Measurements from ENCODE around the gene KDM4B. TPM values are rescaled to one million over a fixed set of nuclear protein-coding genes. Genes with fewer than 3 reads are reported as not detected.

The KDM4B gene
- total RNA-seq, 4 donors from 2014 or later: 26.6 to 84.2 (median 39.9) TPM

- Histone ChIP-seq H3K4me1 (peaks cover 0 to 2% (median 0%) of the 10 kb centered on the region in 4 donors), H3K27me3 (no peaks in the 10 kb centered on the region), H3K36me3 (peaks cover 0 to 22% (median 2%) of the 10 kb centered on the region in 4 donors), H3K4me3 (no peak overlapping the region), H3K27ac (no peak overlapping the region), H3K9me3 (no peaks in the 10 kb centered on the region)
- in situ Hi-C loops (cut with MboI; ENCODE audit: low pct_ligation_motif_present in 1 of 4, low pct_unique_long_range_greater_than_20kb in 1 of 4, low sequenced_read_pairs in 3 of 4): no loop called here
- TF ChIP-seq CTCF (IDR thresholded peaks at IDR 0.05): no peak
- no peak for TF ChIP-seq EP300 (IDR thresholded peaks at IDR 0.05; ENCODE audit: low read depth)
- no peak for TF ChIP-seq POLR2A (IDR thresholded peaks at IDR 0.05)
- TF ChIP-seq POLR2AphosphoS5 (IDR thresholded peaks at IDR 0.05): no peak
- no peak for DNase-seq
- intact Hi-C loops (cut with DNase I; ENCODE audit: low total_unique reads): no loop called here
- WGBS, 2 donors (ENCODE audit: low coverage in 1 of 2): 93% methylated on average over 30 of the region's 30 CpGs; no CpG with 5 or more reads in 1 of the 2 donors
Measured at GRCh38 chr19:5133986-5134595, 165.2 kb downstream of the KDM4B start.

GRCh38 chr19:5134691-5135090 is 165.8 kb downstream of the KDM4B start:
- H3K36me3 ChIP-seq: peaks cover 0 to 22% (median 2%) of the 10 kb centered on the region in 4 donors
- intact Hi-C loops (cut with DNase I; ENCODE audit: low total_unique reads) (no loop called here), in situ Hi-C loops (cut with MboI; ENCODE audit: low pct_ligation_motif_present in 1 of 4, low pct_unique_long_range_greater_than_20kb in 1 of 4, low sequenced_read_pairs in 3 of 4) (no loop called here)
- H3K27ac ChIP-seq: no peak overlapping the region
- H3K4me3 ChIP-seq: no peak overlapping the region
- TF ChIP-seq EP300 (IDR thresholded peaks at IDR 0.05; ENCODE audit: low read depth) (no peak), POLR2A (IDR thresholded peaks at IDR 0.05) (no peak)
- H3K4me1 ChIP-seq: no peaks in the 10 kb centered on the region
- no peaks in the 10 kb centered on the region for H3K27me3 ChIP-seq
- no peak for DNase-seq
- 87% methylated on average over 10 of the region's 10 CpGs; no CpG with 5 or more reads in 1 of the 2 donors for WGBS, 2 donors (ENCODE audit: low coverage in 1 of 2)
- no peaks in the 10 kb centered on the region for H3K9me3 ChIP-seq

GRCh38 chr19:5136073-5136855 is 167.4 kb downstream of the KDM4B start:
- TF ChIP-seq EP300 (IDR thresholded peaks at IDR 0.05; ENCODE audit: low read depth) (no peak), POLR2AphosphoS5 (IDR thresholded peaks at IDR 0.05) (no peak), POLR2A (IDR thresholded peaks at IDR 0.05) (no peak), CTCF (IDR thresholded peaks at IDR 0.05) (no peak)
- Histone ChIP-seq H3K4me1 (no peaks in the 10 kb centered on the region), H3K9me3 (no peaks in the 10 kb centered on the region), H3K4me3 (no peak overlapping the region), H3K27ac (no peak overlapping the region), H3K27me3 (no peaks in the 10 kb centered on the region), H3K36me3 (peaks cover 0 to 22% (median 2%) of the 10 kb centered on the region in 4 donors)
- no peak for DNase-seq
- in situ Hi-C loops (cut with MboI; ENCODE audit: low pct_ligation_motif_present in 1 of 4, low pct_unique_long_range_greater_than_20kb in 1 of 4, low sequenced_read_pairs in 3 of 4) (no loop called here), intact Hi-C loops (cut with DNase I; ENCODE audit: low total_unique reads) (no loop called here)
- WGBS, 2 donors (ENCODE audit: low coverage in 1 of 2): 67% methylated on average over 12 of the region's 25 CpGs; no CpG with 5 or more reads in 1 of the 2 donors

- peaks cover 0 to 22% (median 2%) of the 10 kb centered on the region in 4 donors for H3K36me3 ChIP-seq
- TF ChIP-seq EP300 (IDR thresholded peaks at IDR 0.05; ENCODE audit: low read depth) (no peak), POLR2A (IDR thresholded peaks at IDR 0.05) (no peak), POLR2AphosphoS5 (IDR thresholded peaks at IDR 0.05) (no peak), CTCF (IDR thresholded peaks at IDR 0.05) (no peak)
- H3K9me3 ChIP-seq: no peaks in the 10 kb centered on the region
- intact Hi-C loops (cut with DNase I; ENCODE audit: low total_unique reads): no loop called here
- no peaks in the 10 kb centered on the region for H3K27me3 ChIP-seq
- H3K4me3 ChIP-seq: no peak overlapping the region
- DNase-seq: no peak
- H3K4me1 ChIP-seq: no peaks in the 10 kb centered on the region
- in situ Hi-C loops (cut with MboI; ENCODE audit: low pct_ligation_motif_present in 1 of 4, low pct_unique_long_range_greater_than_20kb in 1 of 4, low sequenced_read_pairs in 3 of 4): no loop called here
- WGBS, 2 donors (ENCODE audit: low coverage in 1 of 2): 84% methylated on average over 9 of the region's 22 CpGs; no CpG with 5 or more reads in 1 of the 2 donors
- H3K27ac ChIP-seq: no peak overlapping the region
Measured at GRCh38 chr19:5137114-5137513, 168.2 kb downstream of the KDM4B start.

Data from transverse colon (tissue), 4 donors.